Measurements from ENCODE around the gene LRRIQ4. TPM values are rescaled to one million over a fixed set of nuclear protein-coding genes. Genes with fewer than 3 reads are reported as not detected.

The LRRIQ4 gene
- total RNA-seq, 1 experiment from 2014 or later, result 1.3 TPM

DNA sequence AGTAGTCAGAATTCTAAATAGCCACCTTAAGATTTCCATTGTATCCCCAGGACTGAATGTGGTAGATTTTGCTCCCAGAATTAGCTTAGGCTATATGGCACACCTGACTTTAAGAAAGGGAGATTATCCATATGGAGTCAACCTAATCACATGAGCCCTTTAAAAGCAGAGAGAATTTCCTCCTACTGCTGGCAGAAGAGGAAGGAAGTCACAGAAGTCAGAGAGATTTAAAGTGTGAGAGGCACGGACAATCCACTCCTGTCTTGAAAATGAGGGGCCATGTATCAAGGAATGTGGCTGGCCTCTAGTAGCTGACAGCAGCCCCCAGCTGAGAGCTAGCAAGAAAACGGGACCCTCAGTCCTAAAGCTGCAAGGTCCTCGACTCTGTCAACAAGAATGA is 30.3 kb downstream of the LRRIQ4 start:
- POLR2A ChIA-PET (ENCODE audit: unreplicated experiment), result interaction anchor here (0.5 to 0.7 kb wide), 2 partner anchors 605 to 1755 kb away, joined by 3 to 7 read pairs; no protein-coding TSS in a partner anchor
- no peak overlapping the region for H3K27ac ChIP-seq
- no peak overlapping the region for H2AFZ ChIP-seq
- H3K4me3 ChIP-seq, result no peak overlapping the region
- H3K9me3 ChIP-seq (ENCODE audit: insufficient read depth, low read depth), result no peaks in the 10 kb centered on the region
- no peaks in the 10 kb centered on the region for H3K4me1 ChIP-seq (replicated peaks; ENCODE audit: insufficient read depth)
- DNase-seq, result no peak
- no TSS peak for BruUV-seq (replicated peaks)
- H3K27me3 ChIP-seq (ENCODE audit: insufficient read depth, low read depth), result no peaks in the 10 kb centered on the region
- no peaks in the 10 kb centered on the region for H3F3A ChIP-seq (ENCODE audit: insufficient read depth, low read depth)
- H3K4me2 ChIP-seq, result no peak overlapping the region
- no peaks in the 10 kb centered on the region for H4K20me1 ChIP-seq (ENCODE audit: insufficient read depth)
- TF ChIP-seq EZH2 (IDR thresholded peaks at IDR 0.05; ENCODE audit: low read depth) (no peak), CTCF (conservative IDR thresholded peaks at IDR 0.05) (no peak)
- no peaks in the 10 kb centered on the region for H3K36me3 ChIP-seq (ENCODE audit: low read depth)
- H3K79me2 ChIP-seq (ENCODE audit: low read depth), result no peaks in the 10 kb centered on the region
- H3K9me2 ChIP-seq (ENCODE audit: insufficient read depth), result no peaks in the 10 kb centered on the region
- intact Hi-C loops (cut with micrococcal nuclease; ENCODE audit: unreplicated experiment), result no loop called here
- CTCF ChIA-PET, result no interaction called here

- Histone ChIP-seq H3K36me3 (ENCODE audit: low read depth) (no peaks in the 10 kb centered on the region), H3K4me2 (no peak overlapping the region), H3K27ac (no peak overlapping the region), H3K4me1 (replicated peaks; ENCODE audit: insufficient read depth) (no peaks in the 10 kb centered on the region), H3K9me3 (ENCODE audit: insufficient read depth, low read depth) (no peaks in the 10 kb centered on the region), H3K9me2 (ENCODE audit: insufficient read depth) (no peaks in the 10 kb centered on the region), H3F3A (ENCODE audit: insufficient read depth, low read depth) (no peaks in the 10 kb centered on the region), H3K27me3 (ENCODE audit: insufficient read depth, low read depth) (no peaks in the 10 kb centered on the region), H4K20me1 (ENCODE audit: insufficient read depth) (no peaks in the 10 kb centered on the region), H2AFZ (no peak overlapping the region), H3K4me3 (no peak overlapping the region), H3K79me2 (ENCODE audit: low read depth) (no peaks in the 10 kb centered on the region)
- BruUV-seq (replicated peaks), result no TSS peak
- POLR2A ChIA-PET (ENCODE audit: unreplicated experiment), result interaction anchor here (0.7 kb wide), 1 partner anchor 896 kb away, joined by 3 read pairs; no protein-coding TSS in a partner anchor
- intact Hi-C loops (cut with micrococcal nuclease; ENCODE audit: unreplicated experiment), result no loop called here
- peak; percentile 60 to 65 for DNase-seq
- TF ChIP-seq EZH2 (IDR thresholded peaks at IDR 0.05; ENCODE audit: low read depth) (no peak), CTCF (conservative IDR thresholded peaks at IDR 0.05) (no peak)
- CTCF ChIA-PET, result interaction anchor here (0.6 kb wide), 1 partner anchor 15 kb away, joined by 3 read pairs; no protein-coding TSS in a partner anchor
Measured at GRCh38 chr3:169846458-169847193, 34.0 kb downstream of the LRRIQ4 start.

DNA sequence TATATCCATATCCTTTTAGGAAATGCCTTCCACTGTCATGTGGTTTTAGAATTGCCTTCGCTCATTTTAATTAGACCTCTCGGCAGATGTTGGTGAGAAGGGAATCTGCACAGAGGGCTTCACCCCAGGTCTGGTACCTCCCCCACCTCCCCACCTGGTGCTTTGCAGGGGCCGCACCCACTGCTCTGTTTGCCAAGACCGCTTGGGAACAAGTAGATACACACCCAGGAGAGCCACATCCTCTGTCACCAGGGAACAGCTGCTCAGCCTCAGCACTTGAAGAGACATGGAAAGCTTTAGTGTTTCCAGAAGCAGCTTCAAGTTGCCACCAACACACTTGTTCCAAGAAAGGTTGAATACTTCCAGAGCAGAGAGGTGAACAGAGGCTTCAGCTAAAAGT is 35.2 kb downstream of the LRRIQ4 start:
- Histone ChIP-seq H3K36me3 (ENCODE audit: low read depth) (no peaks in the 10 kb centered on the region), H3F3A (ENCODE audit: insufficient read depth, low read depth) (no peaks in the 10 kb centered on the region), H2AFZ (no peak overlapping the region), H3K79me2 (ENCODE audit: low read depth) (no peaks in the 10 kb centered on the region), H3K27ac (no peak overlapping the region), H3K9me3 (ENCODE audit: insufficient read depth, low read depth) (no peaks in the 10 kb centered on the region), H3K4me3 (no peak overlapping the region), H3K4me1 (replicated peaks; ENCODE audit: insufficient read depth) (no peaks in the 10 kb centered on the region), H3K9me2 (ENCODE audit: insufficient read depth) (no peaks in the 10 kb centered on the region), H3K27me3 (ENCODE audit: insufficient read depth, low read depth) (no peaks in the 10 kb centered on the region), H3K4me2 (no peak overlapping the region), H4K20me1 (ENCODE audit: insufficient read depth) (no peaks in the 10 kb centered on the region)
- no TSS peak for BruUV-seq (replicated peaks)
- POLR2A ChIA-PET (ENCODE audit: unreplicated experiment), result no interaction called here
- intact Hi-C loops (cut with micrococcal nuclease; ENCODE audit: unreplicated experiment), result no loop called here
- no peak for DNase-seq
- CTCF ChIA-PET, result no interaction called here
- TF ChIP-seq EZH2 (IDR thresholded peaks at IDR 0.05; ENCODE audit: low read depth), result no peak
- TF ChIP-seq CTCF (conservative IDR thresholded peaks at IDR 0.05), result no peak

Data from PC-9 (cell line).